Fibroblast of villous mesenchyme (primary cell): ENCODE results near the gene PIM3. TPM values are rescaled to one million over a fixed set of nuclear protein-coding genes. Genes with fewer than 3 reads are reported as not detected.

Experiments
- DNase-seq: peaks from one replicate; pipeline ENCODE4 v3.0.0-alpha.2; 2010; ENCODE audit warnings: low read depth
- H3K4me3 ChIP-seq: 2 replicates; pipeline ENCODE4 v1.5.1; 2011; ENCODE audit warnings: low read depth, mild to moderate bottlenecking, low read length
- CTCF ChIP-seq: IDR thresholded peaks from 2 replicates; pipeline ENCODE4 v1.5.1; 2012; ENCODE audit warnings: low read depth, mild to moderate bottlenecking, low read length; ENCODE audit not compliant: insufficient read depth
- total RNA-seq: library from RNA; depleted of rRNA; stranded (reverse); fragments of >200 nt; gene quantifications from 2 replicates; pipeline ENCODE4 v1.2.3, GENCODE V29; 2012

The PIM3 gene
- total RNA-seq, 1 donor = 32.0 TPM

- TF ChIP-seq CTCF = no peak
- peak overlapping the region; percentile 60 for H3K4me3 ChIP-seq
- peak; percentile 59 for DNase-seq
Measured at GRCh38 chr22:49934160-49934890, 26.2 kb upstream of the PIM3 start.

GRCh38 chr22:49934891-49935557 lies 25.5 kb upstream of the PIM3 start:
- DNase-seq = peak; percentile 63

GRCh38 chr22:49935561-49935960 lies 25.0 kb upstream of the PIM3 start:
- H3K4me3 ChIP-seq = peak overlapping the region; percentile 42
- DNase-seq = peak; percentile 39
- no peak for TF ChIP-seq CTCF

More at GRCh38 chr22:49934891-49935557, 25.5 kb upstream of the PIM3 start:
- no peak for TF ChIP-seq CTCF
- H3K4me3 ChIP-seq = peak overlapping the region; percentile 60

- DNase-seq = peak; percentile 91
- peak overlapping the region; percentile 29 for H3K4me3 ChIP-seq
- no peak for TF ChIP-seq CTCF
Measured at GRCh38 chr22:49936018-49936972, 24.3 kb upstream of the PIM3 start.

- TF ChIP-seq CTCF = no peak
- H3K4me3 ChIP-seq = no peak overlapping the region
- no peak for DNase-seq
Measured at GRCh38 chr22:49936973-49937757, 23.4 kb upstream of the PIM3 start.
